Astrocyte (in vitro differentiated cells and primary cell): ENCODE data around the gene NEK10. TPM values are rescaled to one million over a fixed set of nuclear protein-coding genes. Genes with fewer than 3 reads are reported as not detected.

Experiments
- DNase-seq: peaks from one replicate; pipeline ENCODE4 v3.0.0-alpha.2; 2010; ENCODE audit warnings: low read depth
- FAIRE-seq: peaks from 2 replicates; lab custom pipeline; 2011; peaks lifted over from hg19 to GRCh38; lab: Jason Lieb, UNC
- H2AFZ ChIP-seq: 2 replicates; pipeline ENCODE4 v1.6.0; 2012; ENCODE audit warnings: low read depth, low read length, inconsistent platforms
- H3K27ac ChIP-seq: 2 replicates; pipeline ENCODE4 v1.5.1; 2011; ENCODE audit warnings: low read depth, low read length, inconsistent platforms
- H3K27me3 ChIP-seq: 2 replicates; pipeline ENCODE4 v1.6.0; 2011; ENCODE audit warnings: low read length, inconsistent platforms; ENCODE audit not compliant: insufficient read depth
- H3K36me3 ChIP-seq: 2 replicates; pipeline ENCODE4 v1.5.1; 2011; ENCODE audit warnings: low read length, inconsistent platforms; ENCODE audit not compliant: insufficient read depth
- H3K4me1 ChIP-seq: 2 replicates; pipeline ENCODE4 v1.5.1; 2011; ENCODE audit warnings: low read length, inconsistent platforms; ENCODE audit not compliant: insufficient read depth
- H3K4me2 ChIP-seq: 2 replicates; pipeline ENCODE4 v1.6.0; 2012; ENCODE audit warnings: low read length, inconsistent platforms
- H3K4me3 ChIP-seq: 2 replicates; pipeline ENCODE4 v1.5.1; 2011; ENCODE audit warnings: low read depth, mild to moderate bottlenecking, low read length, inconsistent platforms; ENCODE audit not compliant: insufficient read depth
- H3K79me2 ChIP-seq: 2 replicates; pipeline ENCODE4 v1.6.0; 2012; ENCODE audit warnings: mild to moderate bottlenecking, low read length, inconsistent platforms; ENCODE audit not compliant: insufficient read depth
- H3K9ac ChIP-seq: 2 replicates; pipeline ENCODE4 v1.6.0; 2012; ENCODE audit warnings: mild to moderate bottlenecking, low read length, inconsistent platforms
- H3K9me3 ChIP-seq: 2 replicates; pipeline ENCODE4 v1.5.1; 2012; ENCODE audit warnings: low read depth, mild to moderate bottlenecking, low read length, inconsistent platforms; ENCODE audit not compliant: insufficient read depth
- H4K20me1 ChIP-seq: 2 replicates; pipeline ENCODE4 v1.6.0; 2012; ENCODE audit warnings: low read length, inconsistent platforms; ENCODE audit not compliant: insufficient read depth
- H3K27ac Mint-ChIP-seq: one replicate; pipeline ENCODE4 v1.8.0; 2021; ENCODE audit warnings: mild to moderate bottlenecking, mixed read lengths; ENCODE audit not compliant: unreplicated experiment
- H3K27me3 Mint-ChIP-seq: one replicate; pipeline ENCODE4 v1.8.0; 2021; ENCODE audit warnings: low read depth, mixed read lengths; ENCODE audit not compliant: unreplicated experiment
- H3K36me3 Mint-ChIP-seq: one replicate; pipeline ENCODE4 v1.8.0; 2021; ENCODE audit warnings: low read depth, mixed read lengths; ENCODE audit not compliant: unreplicated experiment
- H3K4me1 Mint-ChIP-seq: one replicate; pipeline ENCODE4 v1.8.0; 2021; ENCODE audit warnings: low read depth, mixed read lengths; ENCODE audit not compliant: unreplicated experiment
- H3K4me3 Mint-ChIP-seq: one replicate; pipeline ENCODE4 v1.8.0; 2021; ENCODE audit warnings: mild to moderate bottlenecking, moderate library complexity, mixed read lengths; ENCODE audit not compliant: unreplicated experiment
- H3K9me3 Mint-ChIP-seq: one replicate; pipeline ENCODE4 v1.8.0; 2021; ENCODE audit warnings: mild to moderate bottlenecking, mixed read lengths; ENCODE audit not compliant: unreplicated experiment
- EZH2 ChIP-seq: IDR thresholded peaks from 2 replicates; pipeline ENCODE4 v1.6.1; 2012; ENCODE audit warnings: mild to moderate bottlenecking, low read length, inconsistent platforms; ENCODE audit not compliant: insufficient read depth
- total RNA-seq: library from RNA; stranded (reverse); gene quantifications from 2 replicates; pipeline ENCODE4 v1.2.1, GENCODE V29; 2021
- TF ChIP-seq, protein P1 (sequence below): IDR thresholded peaks from 2 replicates; pipeline ENCODE4 v1.5.1; 2011; ENCODE audit warnings: low read depth, mild to moderate bottlenecking, inconsistent platforms, low read length, moderate library complexity; ENCODE audit not compliant: insufficient read depth

Gene NEK10
- total RNA-seq, 1 donor from 2014 or later: 3.2 TPM

- no peak overlapping the region for H3K27ac ChIP-seq
- H3K4me3 Mint-ChIP-seq: no peak overlapping the region
- H3K27me3 Mint-ChIP-seq: no peaks in the 10 kb centered on the region
- TF ChIP-seq EZH2: no peak
- TF ChIP-seq, protein P1, sequence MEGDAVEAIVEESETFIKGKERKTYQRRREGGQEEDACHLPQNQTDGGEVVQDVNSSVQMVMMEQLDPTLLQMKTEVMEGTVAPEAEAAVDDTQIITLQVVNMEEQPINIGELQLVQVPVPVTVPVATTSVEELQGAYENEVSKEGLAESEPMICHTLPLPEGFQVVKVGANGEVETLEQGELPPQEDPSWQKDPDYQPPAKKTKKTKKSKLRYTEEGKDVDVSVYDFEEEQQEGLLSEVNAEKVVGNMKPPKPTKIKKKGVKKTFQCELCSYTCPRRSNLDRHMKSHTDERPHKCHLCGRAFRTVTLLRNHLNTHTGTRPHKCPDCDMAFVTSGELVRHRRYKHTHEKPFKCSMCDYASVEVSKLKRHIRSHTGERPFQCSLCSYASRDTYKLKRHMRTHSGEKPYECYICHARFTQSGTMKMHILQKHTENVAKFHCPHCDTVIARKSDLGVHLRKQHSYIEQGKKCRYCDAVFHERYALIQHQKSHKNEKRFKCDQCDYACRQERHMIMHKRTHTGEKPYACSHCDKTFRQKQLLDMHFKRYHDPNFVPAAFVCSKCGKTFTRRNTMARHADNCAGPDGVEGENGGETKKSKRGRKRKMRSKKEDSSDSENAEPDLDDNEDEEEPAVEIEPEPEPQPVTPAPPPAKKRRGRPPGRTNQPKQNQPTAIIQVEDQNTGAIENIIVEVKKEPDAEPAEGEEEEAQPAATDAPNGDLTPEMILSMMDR: no peak
- H3K4me1 ChIP-seq: no peaks in the 10 kb centered on the region
- H3K4me2 ChIP-seq: no peak overlapping the region
- no peak overlapping the region for H3K27ac Mint-ChIP-seq
- no peaks in the 10 kb centered on the region for H3K9me3 Mint-ChIP-seq
- no peak overlapping the region for H3K4me3 ChIP-seq
- H3K9me3 ChIP-seq: no peaks in the 10 kb centered on the region
- FAIRE-seq (no peak), DNase-seq (no peak)
- H3K79me2 ChIP-seq: no peaks in the 10 kb centered on the region
- no peak overlapping the region for H3K9ac ChIP-seq
- H2AFZ ChIP-seq: no peak overlapping the region
- H4K20me1 ChIP-seq: no peaks in the 10 kb centered on the region
- H3K27me3 ChIP-seq: no peaks in the 10 kb centered on the region
- H3K36me3 ChIP-seq: peaks cover 5% of the 10 kb centered on the region
- H3K4me1 Mint-ChIP-seq: no peaks in the 10 kb centered on the region
- H3K36me3 Mint-ChIP-seq: no peaks in the 10 kb centered on the region
These were observed 15.0 kb downstream of the NEK10 start for GRCh38 chr3:27354161-27354560.

DNA sequence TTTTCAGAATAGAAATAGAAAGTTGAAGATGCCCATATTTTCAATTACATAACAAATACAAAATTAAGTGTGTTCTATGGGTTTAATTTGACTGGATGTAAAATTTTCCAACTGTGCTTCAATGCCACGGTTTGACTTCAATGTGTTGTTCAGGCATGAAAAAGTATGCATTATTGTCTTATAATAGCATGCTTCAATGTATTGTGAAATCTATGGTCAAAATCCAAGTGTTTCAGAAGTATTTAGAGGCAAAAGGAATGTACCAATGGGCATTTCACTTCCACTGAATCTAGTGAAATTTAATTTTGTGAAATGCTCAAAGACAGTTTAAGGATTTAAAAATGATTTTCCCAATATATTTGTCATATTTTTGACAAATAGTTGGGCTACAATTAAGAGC is 16.0 kb downstream of the NEK10 start:
- H3K79me2 ChIP-seq: no peaks in the 10 kb centered on the region
- peaks cover 5% of the 10 kb centered on the region for H3K36me3 ChIP-seq
- FAIRE-seq: peak; percentile 43
- Mint-ChIP-seq H3K27me3 (no peaks in the 10 kb centered on the region), H3K4me3 (no peak overlapping the region), H3K36me3 (peaks cover 4% of the 10 kb centered on the region), H3K9me3 (no peaks in the 10 kb centered on the region), H3K4me1 (no peaks in the 10 kb centered on the region), H3K27ac (no peak overlapping the region)
- H2AFZ ChIP-seq: no peak overlapping the region
- no peak for TF ChIP-seq EZH2
- TF ChIP-seq, protein P1: no peak
- H4K20me1 ChIP-seq: no peaks in the 10 kb centered on the region
- H3K4me3 ChIP-seq: no peak overlapping the region
- no peak overlapping the region for H3K4me2 ChIP-seq
- no peaks in the 10 kb centered on the region for H3K9me3 ChIP-seq
- no peak for DNase-seq
- no peak overlapping the region for H3K9ac ChIP-seq
- no peak overlapping the region for H3K27ac ChIP-seq
- no peaks in the 10 kb centered on the region for H3K4me1 ChIP-seq
- no peaks in the 10 kb centered on the region for H3K27me3 ChIP-seq

- H3K36me3 Mint-ChIP-seq: peaks cover 7% of the 10 kb centered on the region
- no peaks in the 10 kb centered on the region for H3K27me3 Mint-ChIP-seq
- Histone ChIP-seq H3K36me3 (peaks cover 5% of the 10 kb centered on the region), H3K27ac (no peak overlapping the region), H3K27me3 (no peaks in the 10 kb centered on the region), H3K4me3 (no peak overlapping the region), H2AFZ (no peak overlapping the region), H3K79me2 (no peaks in the 10 kb centered on the region), H3K4me1 (no peaks in the 10 kb centered on the region), H3K9ac (no peak overlapping the region), H3K4me2 (no peak overlapping the region), H3K9me3 (no peaks in the 10 kb centered on the region), H4K20me1 (no peaks in the 10 kb centered on the region)
- H3K9me3 Mint-ChIP-seq: no peaks in the 10 kb centered on the region
- no peak overlapping the region for H3K4me3 Mint-ChIP-seq
- TF ChIP-seq, protein P1: no peak
- no peak for TF ChIP-seq EZH2
- H3K27ac Mint-ChIP-seq: no peak overlapping the region
- FAIRE-seq: no peak
- no peak for DNase-seq
- no peaks in the 10 kb centered on the region for H3K4me1 Mint-ChIP-seq
These were observed 17.1 kb downstream of the NEK10 start for GRCh38 chr3:27352047-27352446.
